Activated naive CD8-positive, alpha-beta T cell treated with anti-CD3 and anti-CD28 coated beads for 36 hours (primary cell): Measurements from ENCODE around the gene ENOX1. TPM values are rescaled to one million over a fixed set of nuclear protein-coding genes. Genes with fewer than 3 reads are reported as not detected.

ENCODE experiments used
- DNase-seq: peaks from one replicate; pipeline ENCODE4 v3.0.0; 2021
- H3K27ac Mint-ChIP-seq: one replicate; pipeline ENCODE4 v1.8.0; 2022; ENCODE audit warnings: mild to moderate bottlenecking, moderate library complexity, mixed read lengths
- H3K27me3 Mint-ChIP-seq: one replicate; pipeline ENCODE4 v1.8.0; 2022; ENCODE audit warnings: mild to moderate bottlenecking, mixed read lengths
- H3K36me3 Mint-ChIP-seq: one replicate; pipeline ENCODE4 v1.8.0; 2021; ENCODE audit warnings: mild to moderate bottlenecking, mixed read lengths
- H3K4me1 Mint-ChIP-seq: one replicate; pipeline ENCODE4 v1.8.0; 2021; ENCODE audit warnings: mixed read lengths
- H3K4me3 Mint-ChIP-seq: one replicate; pipeline ENCODE4 v1.8.0; 2022; ENCODE audit warnings: mild to moderate bottlenecking, moderate library complexity, mixed read lengths
- H3K9me3 Mint-ChIP-seq: one replicate; pipeline ENCODE4 v1.8.0; 2022; ENCODE audit warnings: mixed read lengths
- total RNA-seq, 2 experiments: library from RNA; stranded (reverse); gene quantifications; one replicate each; pipeline ENCODE4 v1.2.3, GENCODE V29; 2021

The ENOX1 gene
- total RNA-seq, 2 experiments from 2014 or later: not detected

DNA sequence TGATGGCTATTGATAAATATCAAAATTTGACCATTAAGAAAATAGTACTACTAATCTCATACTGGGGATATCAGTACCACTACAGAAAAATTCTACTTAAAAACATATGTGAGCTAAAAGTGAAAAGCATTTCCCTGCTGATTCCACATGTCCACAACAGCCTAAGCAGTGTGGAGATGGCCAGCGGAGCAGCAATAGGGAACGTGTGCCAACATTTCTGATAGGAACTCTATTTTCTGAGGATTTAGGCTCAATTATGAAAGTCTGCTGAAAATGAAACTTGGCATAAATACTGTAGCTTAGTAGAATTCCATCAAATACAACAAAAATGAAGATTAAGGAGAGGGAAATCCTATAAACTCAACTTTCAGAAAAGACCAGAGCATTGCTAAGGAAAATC lies 311.6 kb downstream of the ENOX1 start:
- H3K36me3 Mint-ChIP-seq: no peaks in the 10 kb centered on the region
- H3K9me3 Mint-ChIP-seq: no peaks in the 10 kb centered on the region
- H3K4me1 Mint-ChIP-seq: no peaks in the 10 kb centered on the region
- peaks cover 13% of the 10 kb centered on the region for H3K27me3 Mint-ChIP-seq
- no peak overlapping the region for H3K4me3 Mint-ChIP-seq
- no peak for DNase-seq
- no peak overlapping the region for H3K27ac Mint-ChIP-seq

DNA sequence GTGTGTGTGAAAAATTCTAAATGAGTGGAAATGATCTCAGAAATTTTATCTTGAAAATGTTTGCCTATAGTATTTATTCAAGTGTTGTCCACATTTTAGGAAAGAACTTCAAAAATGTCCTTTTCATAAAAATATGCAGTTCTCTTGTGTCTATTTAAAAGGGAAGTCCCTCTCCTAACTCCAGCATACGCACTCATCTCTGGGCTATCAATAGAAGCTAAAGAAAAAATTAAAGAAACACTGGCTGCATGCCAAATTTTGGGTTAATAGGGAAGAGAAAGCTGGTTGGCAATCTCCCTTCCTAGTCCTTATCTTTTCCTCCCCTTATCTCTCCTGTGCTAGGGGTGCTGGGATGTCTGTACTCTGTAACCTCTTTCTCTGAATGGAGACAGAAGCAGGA lies 313.3 kb downstream of the ENOX1 start:
- no peak overlapping the region for H3K27ac Mint-ChIP-seq
- H3K27me3 Mint-ChIP-seq: peaks cover 20% of the 10 kb centered on the region
- no peaks in the 10 kb centered on the region for H3K9me3 Mint-ChIP-seq
- no peaks in the 10 kb centered on the region for H3K36me3 Mint-ChIP-seq
- no peak overlapping the region for H3K4me3 Mint-ChIP-seq
- DNase-seq: no peak
- H3K4me1 Mint-ChIP-seq: no peaks in the 10 kb centered on the region

DNA sequence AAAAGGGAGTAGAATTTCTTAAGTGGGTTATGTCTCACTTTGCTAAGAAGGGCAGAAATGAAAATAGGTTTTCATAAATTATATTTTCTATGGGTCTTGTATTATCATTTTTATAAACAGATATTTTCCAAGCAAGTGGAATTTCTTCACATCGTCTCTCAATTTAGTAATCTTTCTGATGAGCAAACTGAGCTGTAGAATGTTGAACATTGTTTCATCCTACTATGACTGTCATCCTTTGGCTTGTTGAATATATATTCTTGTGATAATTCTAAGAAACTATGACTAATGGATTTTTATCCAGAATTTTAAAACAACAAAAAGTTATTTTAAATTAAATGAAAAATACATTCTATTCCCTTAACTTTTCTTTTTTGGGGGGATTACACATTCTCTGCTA lies 313.8 kb downstream of the ENOX1 start:
- no peak overlapping the region for H3K27ac Mint-ChIP-seq
- no peak for DNase-seq
- no peaks in the 10 kb centered on the region for H3K9me3 Mint-ChIP-seq
- no peaks in the 10 kb centered on the region for H3K36me3 Mint-ChIP-seq
- H3K4me3 Mint-ChIP-seq: no peak overlapping the region
- no peaks in the 10 kb centered on the region for H3K4me1 Mint-ChIP-seq
- peaks cover 25% of the 10 kb centered on the region for H3K27me3 Mint-ChIP-seq

DNA sequence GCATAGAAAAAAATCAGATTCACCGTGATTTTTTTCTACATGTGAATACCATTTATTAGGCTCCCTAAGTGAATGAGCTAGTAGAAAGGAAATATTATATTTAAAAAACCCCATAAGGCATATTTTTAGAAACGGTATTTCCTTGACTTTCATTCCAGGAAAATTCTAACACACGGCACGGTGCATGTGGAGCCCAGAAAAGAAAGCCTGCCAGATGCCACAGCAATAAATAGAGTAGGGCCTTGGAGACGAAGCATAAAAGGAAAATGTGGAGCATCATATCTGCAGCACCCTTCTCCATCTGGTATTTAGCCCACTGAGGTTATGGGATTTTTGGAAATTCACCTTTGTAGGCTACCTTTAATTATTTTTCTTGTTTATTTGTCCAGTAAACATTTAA lies 314.4 kb downstream of the ENOX1 start:
- Mint-ChIP-seq H3K27ac (no peak overlapping the region), H3K9me3 (no peaks in the 10 kb centered on the region), H3K4me1 (no peaks in the 10 kb centered on the region), H3K4me3 (no peak overlapping the region), H3K36me3 (no peaks in the 10 kb centered on the region), H3K27me3 (peaks cover 22% of the 10 kb centered on the region)
- no peak for DNase-seq

DNA sequence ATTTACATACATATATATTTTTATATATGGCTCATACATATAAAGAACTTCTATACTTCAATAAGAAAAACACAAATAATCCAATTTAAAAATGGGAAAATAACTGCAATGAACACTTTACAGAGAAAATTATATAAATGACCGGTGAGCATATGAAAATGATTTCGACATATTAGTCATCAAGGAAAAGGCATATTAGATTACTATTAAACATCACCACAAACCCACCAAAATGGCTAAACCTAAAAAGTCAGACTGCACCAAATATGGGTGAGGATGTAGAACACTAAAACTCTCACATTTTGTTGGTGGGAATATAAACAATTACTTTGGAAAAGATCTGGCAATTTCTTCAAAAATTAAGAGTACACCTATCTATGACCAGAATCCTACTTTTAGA lies 316.2 kb downstream of the ENOX1 start:
- H3K4me1 Mint-ChIP-seq: no peaks in the 10 kb centered on the region

DNA sequence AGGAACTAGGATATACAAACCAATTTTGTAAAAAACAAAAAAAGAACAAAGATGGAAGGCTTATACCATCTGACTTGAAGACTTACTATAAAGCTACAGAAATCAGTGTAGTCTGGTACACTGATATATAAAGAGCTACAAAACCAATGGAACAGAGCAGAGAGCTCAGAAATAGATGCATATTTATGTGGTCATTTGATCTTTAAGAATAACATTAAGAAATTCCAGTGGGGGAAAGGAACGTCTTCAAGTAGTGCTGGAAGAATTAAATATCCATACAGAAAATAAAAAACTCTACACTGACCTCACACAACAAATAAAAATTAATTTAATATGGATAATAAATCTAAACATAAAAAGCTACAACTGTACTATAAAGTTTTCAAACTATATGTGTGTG lies 317.0 kb downstream of the ENOX1 start:
- no peak for DNase-seq
- H3K4me1 Mint-ChIP-seq: no peaks in the 10 kb centered on the region
- no peak overlapping the region for H3K4me3 Mint-ChIP-seq
- H3K36me3 Mint-ChIP-seq: no peaks in the 10 kb centered on the region
- no peak overlapping the region for H3K27ac Mint-ChIP-seq
- H3K9me3 Mint-ChIP-seq: no peaks in the 10 kb centered on the region
- H3K27me3 Mint-ChIP-seq: peaks cover 24% of the 10 kb centered on the region

More for the DNA sequence above, 316.2 kb downstream of the ENOX1 start:
- no peak overlapping the region for H3K27ac Mint-ChIP-seq
- H3K4me3 Mint-ChIP-seq: no peak overlapping the region
- H3K27me3 Mint-ChIP-seq: peaks cover 25% of the 10 kb centered on the region
- DNase-seq: no peak
- no peaks in the 10 kb centered on the region for H3K36me3 Mint-ChIP-seq
- no peaks in the 10 kb centered on the region for H3K9me3 Mint-ChIP-seq

DNA sequence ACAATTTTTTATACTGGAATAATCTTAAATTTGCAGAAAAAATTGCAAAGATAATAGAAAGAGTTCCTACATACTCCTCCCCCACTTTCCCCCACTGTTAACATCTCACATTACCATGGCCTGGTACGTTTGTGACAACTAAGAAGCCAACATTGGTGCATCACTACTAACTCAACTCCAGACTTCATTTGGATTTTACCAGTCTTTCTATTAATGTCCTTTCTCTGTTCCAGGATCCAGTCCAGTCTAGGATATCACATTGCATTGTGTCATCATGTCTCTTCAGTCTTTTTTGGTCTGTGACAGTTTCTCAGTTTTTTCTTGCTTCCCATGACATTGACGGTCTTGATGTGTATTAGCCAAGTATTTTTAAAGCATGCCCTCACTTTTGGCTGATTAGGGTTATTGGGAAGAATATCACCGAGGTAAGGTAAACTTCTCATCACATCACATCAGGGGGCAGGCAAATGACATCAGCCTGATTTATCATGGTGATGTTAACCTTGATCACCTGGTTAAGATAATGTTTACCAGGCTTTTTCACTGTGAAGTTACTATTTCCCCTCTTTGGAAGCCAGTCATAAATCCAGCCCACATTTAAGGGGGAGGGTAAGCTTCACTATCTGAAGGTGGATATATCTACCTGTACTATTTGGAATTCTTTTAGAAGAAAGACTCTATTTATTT lies 322.1 kb downstream of the ENOX1 start:
- Mint-ChIP-seq H3K27ac (no peak overlapping the region), H3K4me1 (no peaks in the 10 kb centered on the region), H3K4me3 (no peak overlapping the region), H3K27me3 (peaks cover 16% of the 10 kb centered on the region), H3K9me3 (no peaks in the 10 kb centered on the region), H3K36me3 (no peaks in the 10 kb centered on the region)
- no peak for DNase-seq

DNA sequence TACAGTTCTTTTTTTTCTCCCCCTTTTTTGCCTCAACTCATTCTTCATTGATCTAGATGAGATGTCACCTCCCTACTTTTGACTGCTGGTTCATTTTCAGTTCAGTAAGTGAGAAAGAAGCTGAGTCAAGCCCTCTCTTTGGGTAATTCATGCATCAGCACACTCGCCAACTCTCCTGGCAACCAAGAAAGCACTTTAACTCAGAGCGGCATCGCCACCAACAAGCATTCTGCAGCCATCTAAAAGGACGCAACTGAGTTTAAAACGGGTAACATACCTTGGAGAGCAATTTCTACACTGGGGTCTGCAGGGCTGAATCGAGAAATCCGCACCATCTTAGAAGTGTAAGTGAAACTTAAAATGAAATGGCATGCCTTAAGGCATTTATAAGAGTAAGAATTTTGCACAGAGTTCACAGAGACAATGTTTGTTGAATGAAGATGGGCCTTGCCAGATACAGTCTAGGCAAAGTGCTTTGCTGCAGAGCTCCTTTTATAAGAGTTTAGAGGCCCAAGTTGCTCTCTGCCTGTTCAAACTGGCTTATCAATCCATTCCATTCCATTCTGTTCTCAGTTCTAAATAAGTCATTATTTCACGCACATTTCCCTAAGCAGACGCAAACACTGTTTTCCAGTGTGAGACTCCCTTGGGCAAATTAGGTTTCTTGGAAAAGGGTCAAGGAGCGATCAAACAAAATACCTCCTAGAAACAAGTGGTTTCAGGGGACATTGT lies 338.0 kb downstream of the ENOX1 start:
- no peak overlapping the region for H3K27ac Mint-ChIP-seq
- no peaks in the 10 kb centered on the region for H3K9me3 Mint-ChIP-seq
- H3K36me3 Mint-ChIP-seq: no peaks in the 10 kb centered on the region
- H3K27me3 Mint-ChIP-seq: peaks cover 3% of the 10 kb centered on the region
- H3K4me1 Mint-ChIP-seq: no peaks in the 10 kb centered on the region
- H3K4me3 Mint-ChIP-seq: no peak overlapping the region
- DNase-seq: no peak

DNA sequence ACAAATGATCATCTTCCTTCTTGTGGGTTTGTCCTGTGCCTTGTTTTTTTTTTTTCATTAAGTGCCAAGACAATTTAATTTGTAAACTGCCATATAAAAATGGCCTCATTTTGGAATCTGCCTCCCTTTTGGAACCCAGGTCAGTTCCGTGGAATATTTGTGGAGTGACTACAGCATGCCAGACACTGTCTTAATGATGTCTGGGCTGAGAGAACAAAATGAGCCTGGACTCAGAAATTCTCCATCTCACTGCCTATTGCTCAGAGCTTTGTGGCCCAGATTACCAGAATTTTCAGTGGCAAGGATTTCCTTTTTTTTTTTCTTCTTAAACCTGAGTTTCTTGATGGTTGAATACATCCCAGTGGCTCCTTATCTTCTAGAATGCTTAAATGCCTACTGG lies 340.6 kb downstream of the ENOX1 start:
- H3K4me1 Mint-ChIP-seq: no peaks in the 10 kb centered on the region
- H3K36me3 Mint-ChIP-seq: no peaks in the 10 kb centered on the region
- H3K27me3 Mint-ChIP-seq: peaks cover 3% of the 10 kb centered on the region
- no peak for DNase-seq
- no peak overlapping the region for H3K27ac Mint-ChIP-seq
- no peak overlapping the region for H3K4me3 Mint-ChIP-seq
- H3K9me3 Mint-ChIP-seq: no peaks in the 10 kb centered on the region

DNA sequence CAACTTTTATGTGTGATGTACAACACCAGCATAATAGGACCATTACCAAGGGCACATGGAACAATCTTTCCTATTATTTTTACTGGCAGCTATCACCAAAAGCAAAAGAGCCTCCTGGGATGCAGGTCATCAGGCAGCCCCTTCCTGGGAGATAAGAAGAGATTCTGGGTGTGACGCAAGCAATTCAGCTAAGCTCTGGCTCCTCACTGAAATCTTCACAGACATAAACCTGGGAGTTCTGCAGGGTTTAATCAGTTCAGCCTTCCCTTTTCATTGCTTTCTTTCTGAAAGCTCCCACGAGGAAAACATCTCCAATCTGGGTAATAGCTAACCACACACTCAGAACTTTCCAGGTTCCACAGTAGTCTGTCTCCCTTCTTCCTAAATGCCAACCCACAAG lies 341.1 kb downstream of the ENOX1 start:
- Mint-ChIP-seq H3K4me1 (no peaks in the 10 kb centered on the region), H3K4me3 (no peak overlapping the region)

DNA sequence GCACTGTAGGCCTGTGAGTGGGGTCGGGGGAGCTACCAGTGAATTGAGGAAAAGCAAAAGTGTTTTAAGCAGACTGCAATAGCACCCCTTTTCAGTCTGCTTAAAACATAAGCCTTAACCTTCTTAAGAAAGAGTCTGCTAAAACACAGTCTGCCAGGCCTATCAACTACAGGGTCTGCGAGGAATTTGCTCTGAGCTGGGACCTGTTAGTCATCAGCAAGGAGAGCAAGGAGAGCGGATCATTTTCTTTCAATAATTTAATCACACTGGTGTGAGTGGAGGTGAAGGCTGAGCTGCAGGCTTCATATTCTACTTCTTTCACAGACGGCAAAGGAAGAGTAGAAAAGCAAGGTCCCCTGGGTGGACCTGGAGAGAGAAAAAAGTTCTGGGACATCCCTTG lies 342.7 kb downstream of the ENOX1 start:
- Mint-ChIP-seq H3K27me3 (peaks cover 3% of the 10 kb centered on the region), H3K4me1 (no peaks in the 10 kb centered on the region), H3K4me3 (no peak overlapping the region), H3K27ac (no peak overlapping the region), H3K9me3 (no peaks in the 10 kb centered on the region), H3K36me3 (no peaks in the 10 kb centered on the region)
- no peak for DNase-seq

More for the DNA sequence above, 341.1 kb downstream of the ENOX1 start:
- Mint-ChIP-seq H3K9me3 (no peaks in the 10 kb centered on the region), H3K27me3 (peaks cover 3% of the 10 kb centered on the region), H3K27ac (no peak overlapping the region), H3K36me3 (no peaks in the 10 kb centered on the region)
- no peak for DNase-seq

DNA sequence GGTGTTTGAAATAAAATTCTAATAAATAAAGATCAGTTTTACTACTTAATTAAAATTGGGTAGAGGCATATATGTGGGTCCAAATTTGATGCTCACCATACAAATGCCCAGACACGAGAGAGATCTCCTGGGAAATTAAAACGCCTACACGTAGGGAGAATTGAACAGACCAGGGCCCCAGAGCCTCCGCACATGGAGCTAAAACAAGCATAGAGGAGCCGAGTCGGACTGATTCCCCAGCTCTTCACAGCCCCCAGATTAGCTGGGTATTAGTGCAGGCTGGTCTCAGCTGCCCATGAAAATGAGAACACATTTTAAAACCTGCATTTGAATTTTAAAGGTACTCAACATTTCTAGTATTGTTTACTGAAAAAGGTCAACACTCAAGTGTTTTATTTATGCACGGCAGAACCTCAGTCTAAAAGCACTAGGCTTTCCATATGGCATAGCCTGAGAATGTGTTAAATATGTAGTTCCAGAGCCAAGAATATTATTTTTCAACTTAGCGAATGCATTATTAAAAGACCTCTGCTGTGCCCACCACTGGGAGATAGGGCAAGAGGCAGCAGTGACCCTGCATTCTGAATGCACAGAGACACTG lies 344.8 kb downstream of the ENOX1 start:
- H3K36me3 Mint-ChIP-seq: no peaks in the 10 kb centered on the region
- no peak overlapping the region for H3K27ac Mint-ChIP-seq

DNA sequence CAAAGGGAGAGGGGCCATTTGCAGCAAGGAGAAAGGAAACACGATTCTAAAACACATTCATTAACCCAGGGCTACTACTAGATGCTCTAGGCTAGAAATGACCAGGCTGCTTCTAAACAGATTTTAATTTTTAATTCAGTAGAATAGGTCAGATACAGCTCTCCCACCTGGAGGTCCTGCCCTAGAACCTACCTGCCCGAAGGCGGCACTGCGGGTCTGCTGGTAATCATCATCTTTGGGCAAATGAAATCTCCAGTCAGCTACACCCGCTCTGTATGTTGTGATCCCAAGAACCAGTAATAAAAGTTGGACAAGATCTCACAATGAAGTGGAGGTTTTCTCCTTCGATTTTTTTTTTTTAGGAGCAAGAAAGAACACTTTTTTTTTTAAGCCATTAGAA lies 345.3 kb downstream of the ENOX1 start:
- no peaks in the 10 kb centered on the region for H3K36me3 Mint-ChIP-seq
- H3K9me3 Mint-ChIP-seq: no peaks in the 10 kb centered on the region
- H3K27me3 Mint-ChIP-seq: peaks cover 5% of the 10 kb centered on the region
- DNase-seq: no peak
- no peak overlapping the region for H3K27ac Mint-ChIP-seq
- no peaks in the 10 kb centered on the region for H3K4me1 Mint-ChIP-seq
- H3K4me3 Mint-ChIP-seq: no peak overlapping the region

More for the DNA sequence above, 344.8 kb downstream of the ENOX1 start:
- DNase-seq: no peak
- Mint-ChIP-seq H3K4me1 (no peaks in the 10 kb centered on the region), H3K4me3 (no peak overlapping the region), H3K9me3 (no peaks in the 10 kb centered on the region), H3K27me3 (peaks cover 8% of the 10 kb centered on the region)

DNA sequence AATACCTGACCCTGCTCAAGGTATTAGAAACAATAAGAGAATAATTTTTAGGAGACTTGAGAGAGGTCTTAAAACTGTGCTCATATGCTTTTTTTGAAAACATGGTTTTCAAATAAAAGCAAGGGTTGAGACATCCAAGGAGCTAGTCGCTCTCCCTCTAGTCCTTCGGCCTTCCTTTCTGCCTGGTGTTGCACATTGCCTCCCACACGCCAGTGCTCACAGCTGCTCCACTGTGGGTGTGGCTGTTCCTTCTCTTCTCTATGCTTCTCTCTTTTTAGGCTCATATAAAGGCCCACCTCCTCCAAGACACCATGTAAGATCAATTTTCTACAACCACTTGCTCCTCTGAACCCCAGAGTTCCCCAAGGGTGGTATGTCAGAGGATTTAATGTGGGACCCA lies 352.6 kb downstream of the ENOX1 start:
- H3K4me3 Mint-ChIP-seq: no peak overlapping the region
- H3K36me3 Mint-ChIP-seq: no peaks in the 10 kb centered on the region
- peaks cover 5% of the 10 kb centered on the region for H3K27me3 Mint-ChIP-seq
- H3K4me1 Mint-ChIP-seq: no peaks in the 10 kb centered on the region
- no peak for DNase-seq
- no peak overlapping the region for H3K27ac Mint-ChIP-seq
- no peaks in the 10 kb centered on the region for H3K9me3 Mint-ChIP-seq

DNA sequence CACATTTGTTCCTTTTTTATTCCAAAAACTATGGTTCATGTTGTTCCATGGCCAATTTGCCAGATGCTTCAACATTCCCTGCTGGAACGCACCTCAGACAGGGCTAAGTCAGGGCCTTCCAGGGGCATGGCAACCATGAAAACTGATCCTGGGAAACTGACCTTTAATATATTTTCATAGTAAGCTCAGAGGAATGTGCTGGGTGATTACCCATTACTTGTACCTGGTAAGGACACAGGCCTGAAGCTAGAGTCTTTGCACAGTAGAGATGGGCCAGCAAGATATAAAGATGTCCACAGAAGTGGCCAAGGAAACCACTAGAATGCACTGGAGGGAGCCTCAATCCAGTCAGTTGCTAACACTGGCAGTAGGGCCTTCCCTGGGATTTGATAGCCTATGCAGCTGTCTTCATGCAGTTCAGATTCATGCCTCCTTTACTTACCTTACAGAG lies 353.1 kb downstream of the ENOX1 start:
- no peaks in the 10 kb centered on the region for H3K4me1 Mint-ChIP-seq
- H3K9me3 Mint-ChIP-seq: no peaks in the 10 kb centered on the region
- no peak overlapping the region for H3K4me3 Mint-ChIP-seq
- no peaks in the 10 kb centered on the region for H3K36me3 Mint-ChIP-seq
- no peak for DNase-seq
- no peak overlapping the region for H3K27ac Mint-ChIP-seq
- peaks cover 5% of the 10 kb centered on the region for H3K27me3 Mint-ChIP-seq
